Psoas muscle (tissue), 8 donors: Measurements from ENCODE around the gene HNF1A. TPM values are rescaled to one million over a fixed set of nuclear protein-coding genes. Genes with fewer than 3 reads are reported as not detected.

ENCODE experiments used
- ATAC-seq, 4 donors: fragments of 200-7000 bp; cut with Tn5 transposase; one replicate each; pipeline ENCODE4 v1.9.1; 2020; ENCODE audit warnings: moderate library complexity in 3 of 4, mild to moderate bottlenecking in 2 of 4
- DNase-seq, 2 donors: peaks; one replicate each; pipeline ENCODE4 v3.0.0-alpha.2; 2020
- H3K27ac ChIP-seq: fragments of 200-600 bp; one replicate; pipeline ENCODE4 v1.8.0; 2022
- H3K27me3 ChIP-seq, 3 donors: fragments of 200-600 bp in 1 of 3; one replicate each; pipeline versions ENCODE4 v1.6.1 to v1.8.0; 2013 to 2022; ENCODE audit warnings: low read length in 2 of 3, mild to moderate bottlenecking in 2 of 3, moderate library complexity in 1 of 3; ENCODE audit not compliant: insufficient read depth in 3 of 3
- H3K36me3 ChIP-seq, 2 donors: fragments of 200-600 bp in 1 of 2; one replicate each; pipeline versions ENCODE4 v1.6.1 to v1.8.0; 2013 to 2022; ENCODE audit warnings: low read depth in 1 of 2, mild to moderate bottlenecking in 1 of 2, moderate library complexity in 1 of 2; ENCODE audit not compliant: insufficient read depth in 1 of 2
- H3K4me1 ChIP-seq: fragments of 200-600 bp; one replicate; pipeline ENCODE4 v1.8.0; 2022
- H3K4me3 ChIP-seq: fragments of 200-600 bp; one replicate; pipeline ENCODE4 v1.8.0; 2022; ENCODE audit warnings: mild to moderate bottlenecking
- H3K9me3 ChIP-seq: fragments of 200-600 bp; one replicate; pipeline ENCODE4 v1.8.0; 2022
- WGBS, 3 donors: extraction: QIAGEN DNeasy Blood & Tissue Kit; methylation state at CpG; one replicate each; pipeline versions ENCODE4 v1.1.6 to v1.1.7; 2013; 5-methylcytosine and 5-hydroxymethylcytosine counted together
- intact Hi-C, 2 donors: fragments of 100-400 bp; cut with DNase I; formaldehyde crosslinking; loops; one replicate each; pipeline versions ENCODE4 v1.11.0 to v1.14.2; 2022
- polyA plus RNA-seq, 3 donors: library from polyadenylated mRNA; stranded (reverse); fragments of 200-250 nt; gene quantifications; one replicate each; pipeline ENCODE4 v1.2.3, GENCODE V29; 2013
- total RNA-seq, 4 donors: library from RNA; stranded (reverse); fragmentation: NEBNext Ultra II Directional in 2 of 4; extraction: Animal tissue kit (Norgen Biotek cat#: 25700) in 2 of 4; gene quantifications; one replicate each; pipeline versions ENCODE4 v1.2.1 to v1.2.4, GENCODE V29; 2021 to 2023
- TF ChIP-seq, protein P1 (sequence below): fragments of 200-600 bp; IDR thresholded peaks from one replicate; pipeline ENCODE4 v1.8.0; 2022; ENCODE audit warnings: antibody characterized with exemption
- donor health status: healthy with polysubstance abuse.
- donor health status: DM: no; HTN: no; CAD: no; lungs with moderate emphysema.
- donor health status: Bipolar disorder and iron deficiency.
- donor health status: healthy.
- donor health status: DM: yes; HTN: yes; CAD: no.
- donor health status: DM: no; HTN: no; CAD: no.
- donor health status: DM: no; HTN: no; CAD: no.
- donor health status: DM: yes; HTN: yes; CAD: no.

HNF1A gene
- total and polyA plus RNA-seq, 7 donors: 0.07 to 0.18 TPM; not detected in 5

DNA sequence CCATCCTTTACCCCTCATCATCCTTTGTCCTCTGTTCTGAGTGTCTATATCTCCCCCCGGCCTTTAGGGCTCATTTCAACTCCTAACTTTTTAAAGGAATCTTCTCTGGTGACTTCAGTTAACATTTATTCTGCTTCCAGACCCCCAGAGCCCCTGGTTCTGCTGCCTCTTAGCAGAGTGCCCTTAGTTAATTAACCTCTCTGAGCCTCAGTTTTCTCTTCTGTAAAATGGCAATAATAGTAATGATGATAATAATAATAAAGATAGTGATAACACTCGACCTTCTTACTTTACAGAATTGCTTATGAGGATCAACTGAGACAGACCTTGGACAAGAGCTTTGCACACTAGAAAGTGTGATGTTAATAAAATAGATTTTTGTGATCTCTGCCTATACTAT, 44.4 kb downstream of the HNF1A start:
- no peak overlapping the region for H3K4me3 ChIP-seq
- no peak overlapping the region for H3K27ac ChIP-seq
- 54 to 58% (median 55%) methylated on average over 2 of the region's 2 CpGs for WGBS, 3 donors
- TF ChIP-seq, protein P1, sequence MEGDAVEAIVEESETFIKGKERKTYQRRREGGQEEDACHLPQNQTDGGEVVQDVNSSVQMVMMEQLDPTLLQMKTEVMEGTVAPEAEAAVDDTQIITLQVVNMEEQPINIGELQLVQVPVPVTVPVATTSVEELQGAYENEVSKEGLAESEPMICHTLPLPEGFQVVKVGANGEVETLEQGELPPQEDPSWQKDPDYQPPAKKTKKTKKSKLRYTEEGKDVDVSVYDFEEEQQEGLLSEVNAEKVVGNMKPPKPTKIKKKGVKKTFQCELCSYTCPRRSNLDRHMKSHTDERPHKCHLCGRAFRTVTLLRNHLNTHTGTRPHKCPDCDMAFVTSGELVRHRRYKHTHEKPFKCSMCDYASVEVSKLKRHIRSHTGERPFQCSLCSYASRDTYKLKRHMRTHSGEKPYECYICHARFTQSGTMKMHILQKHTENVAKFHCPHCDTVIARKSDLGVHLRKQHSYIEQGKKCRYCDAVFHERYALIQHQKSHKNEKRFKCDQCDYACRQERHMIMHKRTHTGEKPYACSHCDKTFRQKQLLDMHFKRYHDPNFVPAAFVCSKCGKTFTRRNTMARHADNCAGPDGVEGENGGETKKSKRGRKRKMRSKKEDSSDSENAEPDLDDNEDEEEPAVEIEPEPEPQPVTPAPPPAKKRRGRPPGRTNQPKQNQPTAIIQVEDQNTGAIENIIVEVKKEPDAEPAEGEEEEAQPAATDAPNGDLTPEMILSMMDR: no peak
- H3K4me1 ChIP-seq: no peaks in the 10 kb centered on the region
- intact Hi-C loops: no loop called here
- DNase-seq (no peak), ATAC-seq (no peak)
- no peaks in the 10 kb centered on the region for H3K36me3 ChIP-seq
- peaks cover 0 to 1% (median 0%) of the 10 kb centered on the region in 3 donors for H3K27me3 ChIP-seq
- H3K9me3 ChIP-seq: no peaks in the 10 kb centered on the region

DNA sequence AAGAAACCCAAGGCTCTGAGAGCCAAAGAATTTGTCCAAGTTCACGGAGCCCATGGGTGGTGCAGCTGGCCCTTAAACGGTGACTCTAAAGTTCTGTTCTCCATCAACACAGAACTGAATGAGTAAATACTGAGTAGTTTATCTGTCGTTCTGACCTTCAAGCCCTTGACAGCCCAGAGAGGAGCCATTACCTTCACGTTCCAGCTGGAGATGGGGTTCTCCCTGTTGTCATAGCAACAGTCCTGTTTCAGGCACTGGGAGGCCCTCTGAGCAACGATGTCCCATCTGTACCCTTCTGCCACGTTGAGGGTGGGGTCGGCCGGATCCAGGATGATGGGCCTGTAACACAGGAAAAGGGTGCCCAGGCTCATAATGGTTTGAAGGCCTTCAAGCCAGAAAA, 45.5 kb downstream of the HNF1A start:
- WGBS, 3 donors: 64 to 68% (median 67%) methylated on average over 8 of the region's 8 CpGs
- intact Hi-C loops: no loop called here
- H3K27me3 ChIP-seq: peaks cover 0 to 1% (median 0%) of the 10 kb centered on the region in 3 donors
- TF ChIP-seq, protein P1: no peak
- no peak overlapping the region for H3K27ac ChIP-seq
- H3K36me3 ChIP-seq: no peaks in the 10 kb centered on the region
- no peaks in the 10 kb centered on the region for H3K9me3 ChIP-seq
- DNase-seq (no peak), ATAC-seq (no peak)
- H3K4me1 ChIP-seq: no peaks in the 10 kb centered on the region
- H3K4me3 ChIP-seq: no peak overlapping the region

DNA sequence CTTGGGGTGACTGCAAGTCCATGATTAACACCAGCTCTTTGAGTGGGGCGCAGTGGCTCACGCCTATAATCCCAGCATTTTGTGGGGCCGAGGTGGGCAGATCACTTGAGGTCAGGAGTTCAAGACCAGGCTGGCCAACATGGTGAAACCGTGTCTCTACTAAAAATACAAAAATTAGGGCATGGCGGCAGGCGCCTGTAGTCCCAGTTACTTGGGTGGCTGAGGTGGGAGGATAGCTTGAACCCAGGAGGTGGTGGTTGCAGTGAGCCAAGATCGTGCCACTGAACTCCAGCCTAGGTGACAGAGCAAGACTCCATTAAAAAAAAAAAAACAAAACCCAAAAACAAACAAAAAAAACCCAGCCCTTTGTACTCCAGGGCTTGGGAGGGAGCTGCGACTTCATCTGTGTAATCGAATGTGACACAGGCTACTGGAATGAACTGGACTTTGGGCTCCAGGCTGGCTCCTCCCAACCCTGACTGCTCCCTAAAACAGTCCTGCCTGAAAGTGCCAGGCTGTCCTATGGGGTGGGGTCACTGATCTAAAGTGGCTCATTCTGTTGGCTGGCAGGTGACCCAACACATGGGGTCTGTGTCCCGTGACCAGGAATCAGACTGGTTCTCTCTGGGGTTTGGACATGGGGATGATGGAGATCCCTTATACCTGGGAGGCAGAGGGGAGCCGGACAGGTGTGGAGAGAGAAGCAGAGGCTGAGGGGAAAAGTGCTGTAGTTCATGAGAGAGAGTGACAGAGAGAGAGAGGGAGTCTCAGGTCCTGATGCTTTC, 47.3 kb downstream of the HNF1A start:
- no peak for ATAC-seq
- TF ChIP-seq, protein P1: no peak
- H3K4me3 ChIP-seq: no peak overlapping the region
- peaks cover 0 to 1% (median 0%) of the 10 kb centered on the region in 3 donors for H3K27me3 ChIP-seq
- no peak for DNase-seq
- H3K9me3 ChIP-seq: no peaks in the 10 kb centered on the region
- WGBS, 3 donors: 81 to 87% (median 86%) methylated on average over 11 of the region's 11 CpGs
- intact Hi-C loops: no loop called here
- H3K27ac ChIP-seq: no peak overlapping the region
- no peaks in the 10 kb centered on the region for H3K36me3 ChIP-seq
- H3K4me1 ChIP-seq: no peaks in the 10 kb centered on the region

DNA sequence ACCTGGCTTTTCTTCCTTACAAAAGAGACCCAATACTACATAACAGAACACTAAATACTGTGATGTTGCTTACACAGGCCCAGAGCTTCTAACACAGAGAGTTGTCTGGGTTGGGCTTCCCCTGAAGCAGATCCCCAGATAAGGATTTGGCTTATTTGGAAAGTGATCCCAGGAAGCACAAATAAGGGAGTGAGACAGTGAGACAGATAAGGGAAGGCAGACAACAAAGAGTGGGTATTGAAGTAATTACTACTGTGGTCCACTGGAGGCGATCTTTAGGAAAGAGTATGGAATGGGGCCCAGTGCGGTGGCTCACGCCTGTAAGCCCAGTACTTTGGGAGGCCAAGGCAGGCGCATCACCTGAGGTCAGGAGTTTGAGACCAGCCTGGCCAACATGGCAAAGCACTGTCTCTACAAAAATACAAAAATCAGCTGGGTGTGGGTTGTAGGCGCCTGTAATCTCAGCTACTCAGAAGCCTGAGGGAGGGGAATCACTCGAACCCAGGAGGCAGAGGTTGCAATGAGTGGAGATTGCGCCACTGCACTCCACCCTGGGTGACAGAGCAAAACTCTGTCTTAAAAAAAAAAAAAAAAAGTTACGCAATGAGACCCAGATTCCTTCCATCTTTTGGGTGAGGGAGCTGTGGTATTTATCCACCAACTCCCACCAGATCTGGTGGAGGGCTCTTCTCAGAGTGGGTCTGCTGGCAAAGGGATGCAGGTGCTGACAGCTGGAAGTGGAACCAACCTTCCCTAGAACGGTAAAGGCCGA, 48.1 kb downstream of the HNF1A start:
- TF ChIP-seq, protein P1: no peak
- Histone ChIP-seq H3K27me3 (peaks cover 0 to 1% (median 0%) of the 10 kb centered on the region in 3 donors), H3K4me3 (no peak overlapping the region), H3K36me3 (no peaks in the 10 kb centered on the region), H3K9me3 (no peaks in the 10 kb centered on the region), H3K4me1 (no peaks in the 10 kb centered on the region), H3K27ac (no peak overlapping the region)
- 85 to 89% (median 86%) methylated on average over 10 of the region's 10 CpGs for WGBS, 3 donors
- ATAC-seq (no peak), DNase-seq (no peak)
- intact Hi-C loops: no loop called here
